ENCODE data around the gene KRTAP25-1. TPM values are rescaled to one million over a fixed set of nuclear protein-coding genes. Genes with fewer than 3 reads are reported as not detected.

The KRTAP25-1 gene
- total RNA-seq, 1 donor from 2014 or later: not detected

DNA sequence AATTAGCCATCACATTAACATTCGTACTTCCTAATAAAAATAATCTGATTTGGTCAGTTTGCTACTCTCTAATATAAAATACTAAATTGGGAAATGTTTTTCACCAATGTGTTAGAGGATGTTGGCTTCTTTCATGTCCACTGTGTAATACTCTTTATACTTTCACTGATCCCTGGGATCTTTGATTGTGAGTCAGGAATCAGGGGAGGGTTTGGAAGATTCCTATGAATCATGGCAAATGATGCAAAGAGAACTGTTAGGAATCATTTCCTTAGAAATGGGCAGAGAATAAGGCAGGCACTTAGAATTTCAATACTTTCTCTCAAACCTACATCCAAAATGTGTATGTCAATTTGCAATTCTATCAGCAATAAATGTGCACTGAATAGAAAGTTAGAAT, 37.5 kb downstream of the KRTAP25-1 start:
- no peak for DNase-seq (ENCODE audit: extremely low read depth, low read depth, low spot score)

DNA sequence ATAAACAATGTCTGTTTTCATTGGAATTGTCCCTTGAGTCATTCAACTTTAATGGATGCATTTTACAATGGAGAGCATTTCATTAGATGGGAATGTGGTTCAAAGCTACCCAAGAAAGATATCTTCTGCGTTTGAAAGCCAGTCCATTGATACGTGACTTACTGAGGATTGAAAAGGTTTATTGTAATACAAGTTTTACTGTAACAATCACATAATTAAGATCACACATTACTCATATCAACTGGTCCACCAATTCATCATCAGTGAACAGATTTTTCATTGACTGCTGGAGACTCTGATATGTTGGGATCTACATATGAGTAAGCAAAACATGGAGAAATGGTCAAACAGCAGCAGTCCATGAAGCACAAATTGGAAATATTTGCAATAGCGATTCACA, 39.4 kb downstream of the KRTAP25-1 start:
- DNase-seq (ENCODE audit: extremely low read depth, low read depth, low spot score): no peak

DNA sequence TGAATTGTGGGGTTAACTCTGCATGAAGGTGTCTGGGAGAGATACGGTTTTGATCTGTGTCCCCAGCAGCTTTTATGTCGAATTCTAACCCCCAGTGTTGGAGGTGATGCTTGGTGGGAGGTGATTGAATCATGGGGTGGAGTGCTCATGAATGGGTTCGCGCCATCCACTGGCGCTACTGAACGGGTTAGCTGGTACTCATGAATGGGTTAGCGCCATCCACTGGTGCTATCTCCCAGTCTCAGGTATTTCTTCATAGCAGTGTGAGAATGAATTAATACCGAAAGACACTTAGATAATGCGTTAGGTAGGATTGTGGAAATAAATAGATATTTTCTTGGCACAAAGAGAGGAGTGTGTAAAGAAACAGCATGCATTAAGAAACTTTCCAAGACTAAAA, 40.5 kb downstream of the KRTAP25-1 start:
- DNase-seq (ENCODE audit: extremely low read depth, low read depth, low spot score): no peak

- DNase-seq (ENCODE audit: extremely low read depth, low read depth, low spot score): no peak
Measured at GRCh38 chr21:30245061-30245460, 44.3 kb downstream of the KRTAP25-1 start.

DNA sequence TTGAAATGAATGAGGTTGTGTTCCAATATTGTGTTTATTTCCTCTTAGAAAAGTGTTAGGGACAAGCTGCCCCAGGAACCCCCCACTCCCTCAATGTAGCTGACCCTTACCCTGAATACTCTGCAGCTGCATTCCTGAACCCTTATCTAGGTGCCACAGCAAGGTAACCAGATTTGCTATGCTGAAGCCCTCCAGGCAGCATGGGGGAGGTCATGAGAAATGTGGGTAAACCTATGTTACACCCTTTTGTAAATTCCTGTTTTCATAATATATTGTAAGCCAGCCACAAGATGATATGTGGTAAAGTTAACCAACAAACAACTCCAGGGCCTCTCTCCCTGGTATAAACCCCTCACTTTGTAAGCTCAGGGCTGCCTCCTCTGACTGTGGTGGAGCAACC, 45.6 kb downstream of the KRTAP25-1 start:
- DNase-seq (ENCODE audit: extremely low read depth, low read depth, low spot score): no peak

DNA sequence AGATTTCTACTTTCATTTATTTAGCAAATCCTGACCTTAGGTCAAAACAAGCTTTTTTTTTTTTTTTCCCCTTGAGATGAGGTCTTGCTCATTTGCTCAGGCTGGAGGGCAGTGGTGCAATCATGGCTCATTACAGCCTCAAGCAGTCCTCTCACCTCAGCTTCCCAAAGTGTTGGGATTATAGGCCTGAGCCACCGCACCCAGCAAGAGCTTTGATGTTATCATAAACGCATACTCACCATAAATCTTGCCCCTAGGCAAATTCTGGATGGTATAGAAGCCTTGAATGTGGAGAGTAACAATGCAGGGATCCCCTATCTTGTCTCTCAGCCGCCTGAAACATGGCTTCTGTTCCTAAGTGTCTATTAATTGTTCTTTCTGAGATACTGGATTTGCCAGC, 48.7 kb downstream of the KRTAP25-1 start:
- no peak for DNase-seq (ENCODE audit: extremely low read depth, low read depth, low spot score)

Other genes with a start within 250 kb of the KRTAP25-1 start
- not detected in 2 replicates for gene CLDN17, start 122.7 kb downstream of the KRTAP25-1 start, total RNA-seq
- gene CLDN8, start 73.4 kb downstream of the KRTAP25-1 start, total RNA-seq: not detected in 2 replicates
- not detected in 2 replicates for gene KRTAP24-1, start 6.6 kb downstream of the KRTAP25-1 start, total RNA-seq
- not detected in 2 replicates for gene KRTAP26-1, start 30.8 kb upstream of the KRTAP25-1 start, total RNA-seq
- not detected in 2 replicates for gene KRTAP27-1, start 48.2 kb upstream of the KRTAP25-1 start, total RNA-seq
- not detected in 2 replicates for gene KRTAP23-1, start 59.1 kb upstream of the KRTAP25-1 start, total RNA-seq
- not detected in 2 replicates for gene KRTAP13-2, start 82.8 kb upstream of the KRTAP25-1 start, total RNA-seq
- not detected in 2 replicates for gene KRTAP13-1, start 106.5 kb upstream of the KRTAP25-1 start, total RNA-seq
- not detected in 2 replicates for gene KRTAP13-3, start 136.4 kb upstream of the KRTAP25-1 start, total RNA-seq
- not detected in 2 replicates for gene KRTAP13-4, start 140.7 kb upstream of the KRTAP25-1 start, total RNA-seq
- not detected in 2 replicates for gene KRTAP15-1, start 150.8 kb upstream of the KRTAP25-1 start, total RNA-seq
- not detected in 2 replicates for gene KRTAP19-1, start 190.9 kb upstream of the KRTAP25-1 start, total RNA-seq
- not detected in 2 replicates for gene KRTAP19-2, start 197.9 kb upstream of the KRTAP25-1 start, total RNA-seq
- gene KRTAP19-3, start 202.5 kb upstream of the KRTAP25-1 start, total RNA-seq: not detected in 2 replicates
- gene KRTAP19-4, start 207.7 kb upstream of the KRTAP25-1 start, total RNA-seq: not detected in 2 replicates
- gene KRTAP19-5, start 212.6 kb upstream of the KRTAP25-1 start, total RNA-seq: not detected in 2 replicates